ENCODE results near the gene THAP4. TPM values are rescaled to one million over a fixed set of nuclear protein-coding genes. Genes with fewer than 3 reads are reported as not detected.
"Not testable (repeated sequence)": the region's sequence is repeated elsewhere in the genome, so short reads cannot be mapped to it uniquely, and the experiment has no call there.

The THAP4 gene
- total RNA-seq, 2 donors from 2014 or later, result 66.6 to 68.0 TPM

- Histone ChIP-seq H3K9me3 (no peaks in the 10 kb centered on the region), H3K27ac (no peak overlapping the region), H3K36me3 (no peaks in the 10 kb centered on the region), H3K4me3 (no peak overlapping the region), H3K9ac (ENCODE audit: low read depth in 2 of 2, low read length in 2 of 2) (no peak overlapping the region), H3K27me3 (no peaks in the 10 kb centered on the region), H3K4me1 (no peaks in the 10 kb centered on the region)
- intact Hi-C loops (cut with DNase I), result loop anchor here (2.0 kb wide), 1 partner anchor 61 kb away; no protein-coding TSS in a partner anchor
- DNase-seq, result no peak
- no peak for TF ChIP-seq CTCF (IDR thresholded peaks at IDR 0.05)
These were observed 59.4 kb downstream of the THAP4 start for GRCh38 chr2:241577413-241578122.

- no peak for DNase-seq
- TF ChIP-seq CTCF (IDR thresholded peaks at IDR 0.05), result no peak
- no peak overlapping the region for H3K27ac ChIP-seq
These were observed 60.7 kb downstream of the THAP4 start for GRCh38 chr2:241576293-241576654.

GRCh38 chr2:241575624-241576292, 61.2 kb downstream of the THAP4 start:
- no peak overlapping the region for H3K4me3 ChIP-seq
- intact Hi-C loops (cut with DNase I), result no loop called here
- no peak overlapping the region for H3K27ac ChIP-seq
- no peak for DNase-seq
- no peak for TF ChIP-seq CTCF (IDR thresholded peaks at IDR 0.05)
- no peaks in the 10 kb centered on the region for H3K4me1 ChIP-seq
- no peak overlapping the region for H3K9ac ChIP-seq (ENCODE audit: low read depth in 2 of 2, low read length in 2 of 2)
- H3K36me3 ChIP-seq, result no peaks in the 10 kb centered on the region
- H3K9me3 ChIP-seq, result no peaks in the 10 kb centered on the region
- H3K27me3 ChIP-seq, result no peaks in the 10 kb centered on the region

More at GRCh38 chr2:241576293-241576654, 60.7 kb downstream of the THAP4 start:
- intact Hi-C loops (cut with DNase I), result no loop called here
- no peak overlapping the region for H3K4me3 ChIP-seq
- H3K36me3 ChIP-seq, result no peaks in the 10 kb centered on the region
- H3K27me3 ChIP-seq, result no peaks in the 10 kb centered on the region
- no peaks in the 10 kb centered on the region for H3K9me3 ChIP-seq
- no peaks in the 10 kb centered on the region for H3K4me1 ChIP-seq
- no peak overlapping the region for H3K9ac ChIP-seq (ENCODE audit: low read depth in 2 of 2, low read length in 2 of 2)

- Histone ChIP-seq H3K27me3 (no peaks in the 10 kb centered on the region), H3K4me1 (no peaks in the 10 kb centered on the region), H3K36me3 (no peaks in the 10 kb centered on the region), H3K9me3 (no peaks in the 10 kb centered on the region), H3K9ac (ENCODE audit: low read depth in 2 of 2, low read length in 2 of 2) (no peak overlapping the region), H3K27ac (no peak overlapping the region), H3K4me3 (no peak overlapping the region)
- no peak for DNase-seq
- TF ChIP-seq CTCF (IDR thresholded peaks at IDR 0.05), result no peak
- intact Hi-C loops (cut with DNase I), result no loop called here
These were observed 61.9 kb downstream of the THAP4 start for GRCh38 chr2:241574911-241575623.

- no peak overlapping the region for H3K4me3 ChIP-seq
- no peaks in the 10 kb centered on the region for H3K36me3 ChIP-seq
- H3K4me1 ChIP-seq, result no peaks in the 10 kb centered on the region
- H3K27ac ChIP-seq, result no peak overlapping the region
- intact Hi-C loops (cut with DNase I), result no loop called here
- DNase-seq, result no peak
- H3K9ac ChIP-seq (ENCODE audit: low read depth in 2 of 2, low read length in 2 of 2), result no peak overlapping the region
- TF ChIP-seq CTCF (IDR thresholded peaks at IDR 0.05), result no peak
- no peaks in the 10 kb centered on the region for H3K9me3 ChIP-seq
- H3K27me3 ChIP-seq, result no peaks in the 10 kb centered on the region
These were observed 63.2 kb downstream of the THAP4 start for GRCh38 chr2:241573741-241574140.

- H3K36me3 ChIP-seq; H3K4me1 ChIP-seq; H3K9ac ChIP-seq (ENCODE audit: low read depth in 2 of 2, low read length in 2 of 2); H3K9me3 ChIP-seq; intact Hi-C loops (cut with DNase I); H3K27ac ChIP-seq; H3K4me3 ChIP-seq; DNase-seq; H3K27me3 ChIP-seq: not testable (repeated sequence)
These were observed 63.9 kb downstream of the THAP4 start for GRCh38 chr2:241572915-241573651.
